Measurements from ENCODE around the gene LHX1.

Gene LHX1

DNA sequence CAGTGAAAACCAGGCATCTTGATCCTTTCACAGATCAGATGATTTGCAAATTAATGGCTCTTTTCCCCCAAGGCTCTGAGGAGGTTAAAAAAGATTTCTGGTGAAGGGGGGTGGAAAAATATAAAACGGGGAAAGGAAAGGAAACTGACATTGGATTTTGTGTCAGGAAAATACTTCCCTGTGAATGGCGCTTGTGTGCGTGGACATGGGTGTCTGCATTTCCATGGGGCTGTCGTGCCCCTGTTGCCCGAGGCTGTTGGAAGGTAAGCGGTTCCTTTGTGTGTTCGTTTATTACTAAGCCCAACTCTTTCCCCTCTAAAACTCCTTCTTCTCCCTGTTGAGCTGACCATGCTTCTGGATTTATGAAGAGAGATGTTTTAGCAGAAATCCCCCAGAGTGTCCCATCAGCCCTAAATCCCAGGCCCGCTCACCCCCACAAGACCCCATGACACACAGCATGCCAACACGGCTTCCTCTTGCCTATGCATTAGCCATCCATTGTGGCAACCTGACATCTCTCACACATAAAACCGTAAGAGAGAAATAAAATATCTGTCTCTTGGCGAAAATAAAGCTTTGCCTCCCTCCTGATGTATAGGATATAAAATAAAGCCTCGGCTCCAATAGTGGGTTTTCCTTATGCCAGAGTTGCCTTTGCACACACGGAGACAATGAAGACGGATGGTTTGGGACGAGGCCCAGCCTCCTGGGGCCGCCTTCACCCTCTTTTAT, 7.3 kb upstream of the LHX1 start:
- no peak for DNase-seq (ENCODE audit: low read depth, low spot score)
- in situ Hi-C loops (cut with HindIII; ENCODE audit: low sequenced_read_pairs): no loop called here
- TF ChIP-seq, protein P1, sequence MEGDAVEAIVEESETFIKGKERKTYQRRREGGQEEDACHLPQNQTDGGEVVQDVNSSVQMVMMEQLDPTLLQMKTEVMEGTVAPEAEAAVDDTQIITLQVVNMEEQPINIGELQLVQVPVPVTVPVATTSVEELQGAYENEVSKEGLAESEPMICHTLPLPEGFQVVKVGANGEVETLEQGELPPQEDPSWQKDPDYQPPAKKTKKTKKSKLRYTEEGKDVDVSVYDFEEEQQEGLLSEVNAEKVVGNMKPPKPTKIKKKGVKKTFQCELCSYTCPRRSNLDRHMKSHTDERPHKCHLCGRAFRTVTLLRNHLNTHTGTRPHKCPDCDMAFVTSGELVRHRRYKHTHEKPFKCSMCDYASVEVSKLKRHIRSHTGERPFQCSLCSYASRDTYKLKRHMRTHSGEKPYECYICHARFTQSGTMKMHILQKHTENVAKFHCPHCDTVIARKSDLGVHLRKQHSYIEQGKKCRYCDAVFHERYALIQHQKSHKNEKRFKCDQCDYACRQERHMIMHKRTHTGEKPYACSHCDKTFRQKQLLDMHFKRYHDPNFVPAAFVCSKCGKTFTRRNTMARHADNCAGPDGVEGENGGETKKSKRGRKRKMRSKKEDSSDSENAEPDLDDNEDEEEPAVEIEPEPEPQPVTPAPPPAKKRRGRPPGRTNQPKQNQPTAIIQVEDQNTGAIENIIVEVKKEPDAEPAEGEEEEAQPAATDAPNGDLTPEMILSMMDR (IDR thresholded peaks at IDR 0.05; ENCODE audit: low read depth, low read length): no peak
- no peak overlapping the region for H3K4me3 ChIP-seq (ENCODE audit: low read depth, low read length)

DNA sequence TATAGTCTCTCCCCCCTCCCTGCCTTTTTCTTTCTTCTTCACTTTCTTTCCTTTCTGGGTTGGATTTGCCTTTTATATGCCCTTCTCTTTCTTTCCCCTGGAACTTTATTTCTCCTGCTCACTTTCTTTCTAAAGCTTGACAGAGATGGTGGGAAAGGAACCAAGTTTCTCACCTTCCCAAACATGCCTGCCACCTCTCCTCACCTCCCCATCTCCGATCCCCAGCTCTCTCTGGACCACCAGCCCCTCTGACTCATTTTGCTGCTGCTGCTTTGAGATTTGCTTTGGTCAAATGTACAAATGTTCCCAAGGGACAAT, 6.7 kb upstream of the LHX1 start:
- in situ Hi-C loops (cut with HindIII; ENCODE audit: low sequenced_read_pairs): no loop called here
- no peak overlapping the region for H3K4me3 ChIP-seq (ENCODE audit: low read depth, low read length)
- DNase-seq (ENCODE audit: low read depth, low spot score): no peak
- TF ChIP-seq, protein P1 (IDR thresholded peaks at IDR 0.05; ENCODE audit: low read depth, low read length): no peak

DNA sequence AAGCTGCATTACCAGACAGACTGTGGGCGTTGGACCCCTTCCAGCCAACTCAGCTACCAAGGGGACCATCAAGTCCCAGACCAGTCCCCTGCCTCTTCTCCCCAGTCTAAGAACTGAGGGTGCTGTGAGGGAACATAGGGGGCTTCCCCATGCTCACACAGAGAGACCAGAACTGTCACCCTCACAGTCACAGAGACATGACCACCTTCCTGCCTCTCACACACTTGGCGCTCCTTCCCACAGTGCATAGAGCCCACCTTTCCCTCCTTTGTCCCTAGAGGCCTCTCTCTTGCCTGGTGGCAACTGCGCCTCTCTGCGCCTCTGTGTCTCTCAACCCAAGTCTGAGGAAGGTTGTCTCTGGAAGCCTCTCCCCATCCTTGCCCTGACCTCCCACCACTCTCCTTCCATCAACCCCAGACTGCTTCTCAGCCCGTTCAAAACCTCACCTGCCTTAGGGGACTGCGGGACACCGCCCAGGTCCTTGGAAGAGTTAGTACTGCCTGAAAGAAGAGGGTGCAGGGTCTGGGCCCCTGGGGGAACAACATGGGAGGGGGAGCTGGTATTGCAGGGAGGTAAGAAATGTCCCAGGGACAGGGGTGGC, 6.1 kb upstream of the LHX1 start:
- H3K4me3 ChIP-seq (ENCODE audit: low read depth, low read length): no peak overlapping the region
- in situ Hi-C loops (cut with HindIII; ENCODE audit: low sequenced_read_pairs): no loop called here
- TF ChIP-seq, protein P1 (IDR thresholded peaks at IDR 0.05; ENCODE audit: low read depth, low read length): no peak
- DNase-seq (ENCODE audit: low read depth, low spot score): no peak

DNA sequence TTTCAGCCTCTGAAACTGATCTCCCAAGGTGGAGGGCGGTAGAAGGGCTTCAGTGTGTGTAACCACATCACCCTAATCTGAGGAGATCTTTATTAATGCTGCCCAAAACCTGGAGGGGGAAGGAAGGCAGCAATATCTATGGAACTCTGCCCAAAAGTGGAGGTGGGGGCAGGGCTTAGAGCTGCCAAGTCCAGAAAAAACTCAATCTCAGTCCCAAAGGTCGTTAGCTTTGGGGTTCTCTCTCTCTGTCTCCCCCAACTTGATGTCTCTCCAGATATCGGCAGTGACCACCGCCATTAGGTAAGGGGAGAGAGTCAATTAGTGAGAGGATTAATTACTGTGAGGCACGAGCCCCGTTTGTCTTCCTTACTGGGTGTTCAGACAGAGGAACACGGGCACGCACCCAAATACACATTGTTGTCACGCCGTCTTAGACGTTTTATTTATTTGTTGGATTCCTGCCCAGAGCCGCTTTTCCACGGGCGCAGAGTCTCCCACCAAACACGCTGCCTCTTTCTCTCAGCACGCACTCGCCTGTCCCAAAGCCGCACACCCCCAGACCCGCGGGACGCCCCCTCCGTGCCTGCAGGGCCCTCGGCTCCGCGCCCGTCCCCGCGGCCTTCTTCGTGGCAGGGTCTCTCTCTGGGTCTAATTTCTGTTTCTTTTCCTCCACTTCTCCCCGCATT, 5.4 kb upstream of the LHX1 start:
- DNase-seq (ENCODE audit: low read depth, low spot score): no peak
- TF ChIP-seq, protein P1 (IDR thresholded peaks at IDR 0.05; ENCODE audit: low read depth, low read length): no peak
- in situ Hi-C loops (cut with HindIII; ENCODE audit: low sequenced_read_pairs): no loop called here
- H3K4me3 ChIP-seq (ENCODE audit: low read depth, low read length): no peak overlapping the region

DNA sequence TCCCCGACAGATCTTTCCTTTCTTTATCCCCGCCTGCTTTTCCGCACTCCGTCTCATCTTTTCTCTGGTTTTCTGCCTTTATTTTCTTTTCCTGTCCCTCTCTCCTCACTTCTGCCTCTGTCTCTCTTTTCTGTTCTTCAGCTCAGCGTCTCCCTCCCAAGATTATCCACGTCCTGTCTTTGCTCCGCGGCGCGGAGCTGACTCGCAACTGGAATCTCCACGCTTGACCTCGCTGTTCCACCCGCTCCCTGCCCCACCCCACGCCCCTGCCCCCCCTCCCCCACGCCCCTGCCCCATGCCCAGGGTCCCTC, 4.9 kb upstream of the LHX1 start:
- no peak for DNase-seq (ENCODE audit: low read depth, low spot score)
- TF ChIP-seq, protein P1 (IDR thresholded peaks at IDR 0.05; ENCODE audit: low read depth, low read length): no peak
- no peak overlapping the region for H3K4me3 ChIP-seq (ENCODE audit: low read depth, low read length)
- in situ Hi-C loops (cut with HindIII; ENCODE audit: low sequenced_read_pairs): no loop called here

DNA sequence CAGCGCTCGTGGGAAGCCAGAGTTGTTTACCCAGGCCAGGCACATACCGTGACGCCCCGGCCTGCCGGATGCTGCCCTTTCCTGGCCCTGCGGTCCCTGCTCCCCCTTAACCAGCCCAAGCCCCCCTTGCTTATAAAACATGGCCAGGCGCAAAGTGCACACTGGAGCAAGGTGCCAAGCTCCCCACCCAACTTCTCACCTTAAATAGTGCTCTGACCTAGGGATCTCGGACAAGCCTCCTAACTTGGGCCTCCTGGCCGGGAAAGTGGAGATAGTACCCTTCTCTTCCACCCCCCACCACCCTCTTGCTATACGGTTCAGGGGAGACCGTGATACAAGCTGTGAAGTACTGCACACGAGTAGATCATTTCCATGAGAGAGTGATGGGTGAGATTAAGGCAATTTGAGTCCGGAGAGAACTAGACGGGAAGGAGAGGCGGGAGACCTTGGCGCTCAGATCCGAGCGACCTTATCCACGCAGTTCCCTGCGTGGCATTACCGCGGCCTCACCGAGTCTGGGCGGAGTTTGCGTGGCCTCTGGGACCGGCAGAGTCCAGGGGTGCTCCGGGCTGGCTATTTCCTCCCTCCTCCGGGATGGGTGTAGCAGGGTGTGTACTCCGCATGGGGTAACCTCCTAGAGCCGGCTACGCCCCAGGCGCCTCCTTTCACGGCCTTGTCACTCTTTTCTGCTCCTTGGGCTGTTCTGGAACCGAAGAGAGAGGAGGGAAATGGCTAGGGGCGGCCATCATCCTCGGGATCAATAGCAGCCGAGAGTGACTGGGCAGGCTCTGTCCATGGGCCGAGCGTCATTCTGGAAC, 4.4 kb upstream of the LHX1 start:
- in situ Hi-C loops (cut with HindIII; ENCODE audit: low sequenced_read_pairs): no loop called here
- TF ChIP-seq, protein P1 (IDR thresholded peaks at IDR 0.05; ENCODE audit: low read depth, low read length): no peak
- H3K4me3 ChIP-seq (ENCODE audit: low read depth, low read length): no peak overlapping the region
- DNase-seq (ENCODE audit: low read depth, low spot score): no peak
